Caco-2 (cell line): ENCODE data around the gene PPIL1. TPM values are rescaled to one million over a fixed set of nuclear protein-coding genes. Genes with fewer than 3 reads are reported as not detected.

ENCODE experiments used
- BruUV-seq: library from RNA; stranded (reverse); fragments of 400-500 nt; replicated peaks from 2 replicates; lab custom pipeline; 2021; lab: Mats Ljungman, UMichigan
- CTCF ChIA-PET: fragments of 300-600 bp; sonication (Branson Sonifier 250); formaldehyde crosslinking; loops from one replicate; lab custom pipeline; 2022; ENCODE audit warnings: antibody characterized with exemption; lab: Charles Lee
- POLR2A ChIA-PET: fragments of 300-600 bp; sonication (Branson Sonifier 250); formaldehyde crosslinking; loops from one replicate; lab custom pipeline; 2022; ENCODE audit warnings: antibody characterized with exemption; lab: Charles Lee
- DNase-seq, 2 experiments: peaks; one replicate each; pipeline versions ENCODE4 v3.0.0 to v3.0.0-alpha.2; 2020 to 2022
- H3K27me3 ChIP-seq: replicated peaks from 2 replicates; pipeline ENCODE4 v1.6.0; 2011; ENCODE audit warnings: low read length; ENCODE audit not compliant: control insufficient read depth, insufficient read depth
- H3K36me3 ChIP-seq: 2 replicates; pipeline ENCODE4 v1.5.1; 2011; ENCODE audit warnings: low read length; ENCODE audit not compliant: control insufficient read depth, insufficient read depth
- H3K4me1 ChIP-seq: fragments of 250-450 bp; sonication (Bioruptor Pico); 2 replicates; pipeline ENCODE4 v1.5.1; 2020; ENCODE audit warnings: mild to moderate bottlenecking
- H3K4me3 ChIP-seq: 2 replicates; pipeline ENCODE4 v1.5.1; 2011; ENCODE audit warnings: low read depth, mild to moderate bottlenecking, control low read depth, low read length
- H3K9me3 ChIP-seq: fragments of 250-450 bp; sonication (Bioruptor Pico); 2 replicates; pipeline ENCODE4 v1.5.1; 2020; ENCODE audit warnings: mild to moderate bottlenecking, moderate library complexity
- H3K27ac Mint-ChIP-seq: one replicate; pipeline ENCODE4 v1.8.0; 2022; ENCODE audit warnings: mixed read lengths; ENCODE audit not compliant: unreplicated experiment
- H3K27me3 Mint-ChIP-seq: one replicate; pipeline ENCODE4 v1.8.0; 2022; ENCODE audit warnings: mixed read lengths; ENCODE audit not compliant: insufficient read depth, unreplicated experiment
- H3K36me3 Mint-ChIP-seq: one replicate; pipeline ENCODE4 v1.8.0; 2022; ENCODE audit warnings: mild to moderate bottlenecking, mixed read lengths; ENCODE audit not compliant: insufficient read depth, unreplicated experiment
- H3K4me1 Mint-ChIP-seq: one replicate; pipeline ENCODE4 v1.8.0; 2022; ENCODE audit warnings: low read depth, mixed read lengths; ENCODE audit not compliant: unreplicated experiment
- H3K4me3 Mint-ChIP-seq: one replicate; pipeline ENCODE4 v1.8.0; 2022; ENCODE audit warnings: mild to moderate bottlenecking, moderate library complexity, mixed read lengths; ENCODE audit not compliant: unreplicated experiment
- H3K9me3 Mint-ChIP-seq: one replicate; pipeline ENCODE4 v1.8.0; 2022; ENCODE audit warnings: mixed read lengths; ENCODE audit not compliant: unreplicated experiment
- intact Hi-C: fragments of 100-400 bp; cut with micrococcal nuclease; formaldehyde crosslinking; loops from one replicate; pipeline ENCODE4 v1.10.0; 2022; ENCODE audit not compliant: unreplicated experiment
- total RNA-seq: library from RNA; stranded (reverse); gene quantifications from 2 replicates; pipeline ENCODE4 v1.2.3, GENCODE V29; 2022
- TF ChIP-seq, protein P1 (sequence below), 2 experiments: fragments of 200-600 bp in 1 of 2; IDR thresholded peaks; 1 replicate in 1 of 2; 2 replicates in 1 of 2; pipeline versions ENCODE4 v1.5.1 to v1.8.0; 2011 to 2022; ENCODE audit warnings: antibody characterized with exemption in 1 of 2, control low read depth in 1 of 2, inconsistent platforms in 1 of 2, low read depth in 1 of 2, low read length in 1 of 2, mild to moderate bottlenecking in 1 of 2, moderate library complexity in 1 of 2; ENCODE audit not compliant: insufficient read depth in 1 of 2, severe bottlenecking in 1 of 2, unreplicated experiment in 1 of 2

The PPIL1 gene
- total RNA-seq, 1 experiment from 2014 or later, result 61.2 TPM

DNA sequence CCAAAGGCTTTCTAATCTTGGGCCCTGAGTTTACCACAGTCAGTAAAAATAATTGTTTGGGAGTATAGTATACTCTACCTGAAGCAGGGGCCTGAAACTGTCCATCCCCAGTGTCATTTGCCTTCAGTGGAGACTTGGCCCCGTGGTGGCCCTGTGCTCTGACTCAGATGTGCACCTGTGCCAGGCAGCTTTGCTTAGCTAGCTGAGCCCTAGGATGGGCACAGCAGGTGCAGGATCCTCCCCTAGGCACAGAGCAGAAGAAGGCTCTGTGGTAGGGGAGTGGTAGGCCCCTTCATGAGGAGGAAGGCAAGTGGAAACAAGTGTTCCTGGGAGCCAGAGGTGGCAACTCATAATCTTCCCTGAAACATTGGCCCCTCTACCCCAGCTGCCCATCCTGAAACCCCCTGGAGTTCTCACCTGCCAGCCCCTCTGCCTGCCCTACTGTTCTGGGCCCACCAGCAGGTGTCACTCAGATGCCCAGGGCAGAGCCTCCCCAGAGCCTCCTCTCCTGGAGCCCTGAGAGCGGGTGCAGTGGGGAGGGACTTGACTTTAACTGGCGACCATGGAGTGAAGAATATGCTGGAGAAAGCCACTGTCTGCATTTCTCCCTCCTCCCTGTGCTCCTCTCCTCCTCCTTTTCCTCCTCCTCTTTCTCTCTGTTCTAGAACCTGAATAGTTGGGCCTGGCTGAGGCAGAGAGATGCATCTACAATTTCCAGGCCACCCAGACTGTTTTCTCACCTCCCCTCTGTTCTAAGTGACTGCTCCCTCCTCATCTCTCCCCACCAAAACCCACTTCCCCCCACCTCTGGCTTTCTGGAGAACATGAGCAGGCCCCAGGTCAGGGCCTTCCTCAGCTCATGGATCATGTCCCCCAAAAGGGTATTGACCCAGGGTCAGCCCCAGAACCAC, 38.2 kb downstream of the PPIL1 start:
- POLR2A ChIA-PET, result no interaction called here
- H3K9me3 ChIP-seq, result no peaks in the 10 kb centered on the region
- H3K9me3 Mint-ChIP-seq, result no peaks in the 10 kb centered on the region
- H3K4me1 Mint-ChIP-seq, result no peaks in the 10 kb centered on the region
- DNase-seq, result no peak
- H3K4me1 ChIP-seq, result peaks cover 6% of the 10 kb centered on the region; the same call in 1 of the 2 replicates
- H3K27me3 ChIP-seq, result peaks cover 1% of the 10 kb centered on the region; the same call in 1 of the 2 replicates
- H3K27ac Mint-ChIP-seq, result no peak overlapping the region
- no peak overlapping the region for H3K4me3 Mint-ChIP-seq
- BruUV-seq, result no TSS peak
- no peaks in the 10 kb centered on the region for H3K36me3 ChIP-seq
- intact Hi-C loops, result no loop called here
- H3K27me3 Mint-ChIP-seq, result peaks cover 3% of the 10 kb centered on the region
- CTCF ChIA-PET, result no interaction called here
- H3K4me3 ChIP-seq, result no peak overlapping the region
- TF ChIP-seq, protein P1, sequence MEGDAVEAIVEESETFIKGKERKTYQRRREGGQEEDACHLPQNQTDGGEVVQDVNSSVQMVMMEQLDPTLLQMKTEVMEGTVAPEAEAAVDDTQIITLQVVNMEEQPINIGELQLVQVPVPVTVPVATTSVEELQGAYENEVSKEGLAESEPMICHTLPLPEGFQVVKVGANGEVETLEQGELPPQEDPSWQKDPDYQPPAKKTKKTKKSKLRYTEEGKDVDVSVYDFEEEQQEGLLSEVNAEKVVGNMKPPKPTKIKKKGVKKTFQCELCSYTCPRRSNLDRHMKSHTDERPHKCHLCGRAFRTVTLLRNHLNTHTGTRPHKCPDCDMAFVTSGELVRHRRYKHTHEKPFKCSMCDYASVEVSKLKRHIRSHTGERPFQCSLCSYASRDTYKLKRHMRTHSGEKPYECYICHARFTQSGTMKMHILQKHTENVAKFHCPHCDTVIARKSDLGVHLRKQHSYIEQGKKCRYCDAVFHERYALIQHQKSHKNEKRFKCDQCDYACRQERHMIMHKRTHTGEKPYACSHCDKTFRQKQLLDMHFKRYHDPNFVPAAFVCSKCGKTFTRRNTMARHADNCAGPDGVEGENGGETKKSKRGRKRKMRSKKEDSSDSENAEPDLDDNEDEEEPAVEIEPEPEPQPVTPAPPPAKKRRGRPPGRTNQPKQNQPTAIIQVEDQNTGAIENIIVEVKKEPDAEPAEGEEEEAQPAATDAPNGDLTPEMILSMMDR (IDR thresholded peaks at IDR 0.05; ENCODE audit: insufficient read depth in 1 of 2, low read depth in 1 of 2, low read length in 1 of 2, severe bottlenecking in 1 of 2, unreplicated experiment in 1 of 2), result peak in 1 of 2 experiments; percentile 34
- no peaks in the 10 kb centered on the region for H3K36me3 Mint-ChIP-seq

DNA sequence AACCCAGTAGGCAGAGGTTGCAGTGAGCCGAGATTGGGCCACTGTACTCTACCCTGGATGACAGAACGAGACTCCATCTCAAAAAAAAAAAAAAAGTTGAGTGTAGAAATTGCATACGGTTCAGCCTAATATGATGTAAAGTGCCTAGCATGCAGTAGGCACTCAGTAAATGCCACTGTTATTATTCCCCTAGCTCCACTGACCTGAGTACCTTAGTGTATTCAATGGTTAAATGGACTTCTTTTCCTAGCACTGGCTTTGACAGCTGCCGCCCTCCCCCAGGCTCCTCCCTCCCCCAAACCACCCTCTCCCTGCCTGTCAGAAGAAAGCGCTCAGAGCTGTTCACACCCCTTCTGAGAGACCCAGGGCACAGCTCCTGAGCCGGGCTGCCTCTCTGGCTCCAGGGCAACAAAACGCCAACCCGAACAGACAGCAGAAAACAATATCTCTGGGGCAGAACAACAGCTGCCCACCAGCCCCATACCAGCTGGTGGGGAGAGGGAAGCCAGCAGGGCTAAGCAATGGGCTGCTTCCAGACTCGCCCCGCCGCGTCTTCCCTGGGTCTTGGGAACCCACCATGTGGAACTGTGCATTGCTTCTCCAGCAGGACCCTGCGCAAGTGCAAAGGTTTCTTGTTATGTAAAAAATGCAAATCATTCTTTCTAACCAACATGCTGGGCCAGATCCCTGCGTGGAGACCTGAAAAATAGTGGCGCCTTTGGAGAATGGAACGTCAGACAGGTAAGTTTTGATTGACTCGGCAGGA, 39.8 kb downstream of the PPIL1 start:
- H3K4me1 Mint-ChIP-seq, result peaks cover 5% of the 10 kb centered on the region
- intact Hi-C loops, result no loop called here
- no peaks in the 10 kb centered on the region for H3K9me3 Mint-ChIP-seq
- Histone ChIP-seq H3K27me3 (peaks cover 1% of the 10 kb centered on the region; the same call in 1 of the 2 replicates), H3K4me3 (no peak overlapping the region), H3K4me1 (peaks cover 10% of the 10 kb centered on the region), H3K36me3 (no peaks in the 10 kb centered on the region), H3K9me3 (no peaks in the 10 kb centered on the region)
- no peak overlapping the region for H3K27ac Mint-ChIP-seq
- H3K4me3 Mint-ChIP-seq, result no peak overlapping the region
- no TSS peak for BruUV-seq
- TF ChIP-seq, protein P1 (IDR thresholded peaks at IDR 0.05; ENCODE audit: insufficient read depth in 1 of 2, low read depth in 1 of 2, low read length in 1 of 2, severe bottlenecking in 1 of 2, unreplicated experiment in 1 of 2), result no peak
- DNase-seq, result no peak
- H3K27me3 Mint-ChIP-seq, result peaks cover 3% of the 10 kb centered on the region
- ChIA-PET CTCF (interaction anchor here (0.6 kb wide), 3 partner anchors 52 to 108 kb away, joined by 4 to 6 read pairs (median 4); no protein-coding TSS in a partner anchor), POLR2A (interaction anchor here (0.5 kb wide), 1 partner anchor 151 kb away, joined by 3 read pairs; the partner anchor contains the start of gene MTCH1)
- H3K36me3 Mint-ChIP-seq, result no peaks in the 10 kb centered on the region

DNA sequence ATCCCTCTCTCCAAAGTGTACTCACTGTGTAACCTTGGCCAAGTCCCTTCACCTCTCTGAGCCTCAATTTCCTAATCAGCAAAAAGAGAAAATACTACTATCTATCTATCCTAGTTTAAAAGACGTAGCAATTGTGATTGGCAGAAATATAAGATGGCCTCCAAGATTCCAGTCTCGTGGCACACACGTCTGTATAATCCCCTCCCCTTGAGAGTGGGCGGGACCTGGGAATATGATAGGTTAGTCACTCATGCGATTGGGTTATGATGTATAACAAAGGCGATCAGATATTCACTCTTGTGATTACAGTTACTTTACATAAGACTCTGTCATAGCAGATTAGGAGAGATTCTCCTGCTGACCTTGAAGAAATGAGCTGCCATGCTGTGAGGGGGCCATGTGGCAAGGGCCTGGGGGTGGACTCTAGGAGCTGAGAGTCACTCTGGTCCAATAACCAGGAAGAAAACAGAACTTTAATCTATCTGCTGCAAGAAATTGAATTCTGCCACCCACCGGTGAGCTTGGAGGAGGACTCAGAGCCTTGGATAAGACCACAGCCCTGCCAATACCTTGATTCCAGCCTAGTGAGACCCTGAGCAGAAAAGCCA, 41.3 kb downstream of the PPIL1 start:
- TF ChIP-seq, protein P1 (IDR thresholded peaks at IDR 0.05; ENCODE audit: insufficient read depth in 1 of 2, low read depth in 1 of 2, low read length in 1 of 2, severe bottlenecking in 1 of 2, unreplicated experiment in 1 of 2), result no peak
- Histone ChIP-seq H3K36me3 (no peaks in the 10 kb centered on the region), H3K9me3 (no peaks in the 10 kb centered on the region), H3K4me3 (no peak overlapping the region), H3K4me1 (peaks cover 20% of the 10 kb centered on the region), H3K27me3 (peaks cover 1% of the 10 kb centered on the region; the same call in 1 of the 2 replicates)
- Mint-ChIP-seq H3K4me1 (peaks cover 5% of the 10 kb centered on the region), H3K27me3 (no peaks in the 10 kb centered on the region), H3K36me3 (no peaks in the 10 kb centered on the region), H3K4me3 (no peak overlapping the region), H3K27ac (no peak overlapping the region), H3K9me3 (no peaks in the 10 kb centered on the region)
- intact Hi-C loops, result no loop called here
- CTCF ChIA-PET, result no interaction called here
- no TSS peak for BruUV-seq
- POLR2A ChIA-PET, result no interaction called here
- no peak for DNase-seq
